Endothelial cell of umbilical vein (primary cell): Measurements from ENCODE around the gene ITIH2. TPM values are rescaled to one million over a fixed set of nuclear protein-coding genes. Genes with fewer than 3 reads are reported as not detected.

Experiments
- BruUV-seq: library from RNA; stranded (reverse); fragments of 400-500 nt; replicated peaks from 2 replicates; lab custom pipeline; 2021; lab: Mats Ljungman, UMichigan
- CTCF ChIA-PET: fragments of 300-600, 350-600 bp; sonication (Branson Sonifier 250); formaldehyde crosslinking; loops from one replicate; lab custom pipeline; 2021; ENCODE audit warnings: antibody characterized with exemption, inconsistent platforms; lab: Charles Lee
- POLR2A ChIA-PET: fragments of 300-600, 350-600 bp; sonication (Branson Sonifier 250); formaldehyde crosslinking; loops from one replicate; lab custom pipeline; 2021; ENCODE audit warnings: antibody characterized with exemption, inconsistent platforms; lab: Charles Lee
- DNase-seq: peaks from one replicate; pipeline ENCODE4 v3.0.0-alpha.2; 2011; ENCODE audit warnings: low read depth, low spot score
- FAIRE-seq: peaks from 2 replicates; lab custom pipeline; 2011; peaks lifted over from hg19 to GRCh38; lab: Jason Lieb, UNC
- H2AFZ ChIP-seq: 2 replicates; pipeline ENCODE4 v1.6.0; 2012; ENCODE audit warnings: low read depth, low read length, control low read depth, inconsistent platforms
- H3K27ac ChIP-seq: 2 replicates; pipeline ENCODE4 v1.5.1; 2011; ENCODE audit warnings: low read depth, mild to moderate bottlenecking, control low read depth, low read length, moderate library complexity; ENCODE audit not compliant: insufficient read depth
- H3K27me3 ChIP-seq, 2 experiments: 2 replicates each; pipeline versions ENCODE4 v1.6.0 to v1.6.1; 2011; ENCODE audit warnings: low read length in 2 of 2, mixed read lengths in 1 of 2; ENCODE audit not compliant: control insufficient read depth in 2 of 2, insufficient read depth in 2 of 2
- H3K36me3 ChIP-seq, 2 experiments: 2 replicates in 1 of 2; 3 replicates in 1 of 2; pipeline ENCODE4 v1.5.1; 2011; ENCODE audit warnings: low read length in 2 of 2, mild to moderate bottlenecking in 1 of 2, moderate library complexity in 1 of 2; ENCODE audit not compliant: control insufficient read depth in 2 of 2, insufficient read depth in 2 of 2; ENCODE audit errors: extremely low read depth in 1 of 2
- H3K4me1 ChIP-seq: 3 replicates; pipeline ENCODE4 v1.5.1; 2011; ENCODE audit warnings: mild to moderate bottlenecking, low read length; ENCODE audit not compliant: control insufficient read depth, insufficient read depth; ENCODE audit errors: extremely low read depth
- H3K4me2 ChIP-seq: 2 replicates; pipeline ENCODE4 v1.6.1; 2011; ENCODE audit warnings: low read length, control low read depth, mixed read lengths; ENCODE audit not compliant: insufficient read depth
- H3K4me3 ChIP-seq, 3 experiments: fragments of 200-600 bp in 1 of 3; sonication (generic), shearing (Covaris generic) in 1 of 3; replicated peaks in 1 of 3; 2 replicates each; pipeline ENCODE4 v1.5.1; 2011 to 2016; ENCODE audit warnings: control low read depth in 3 of 3, low read length in 3 of 3, mild to moderate bottlenecking in 2 of 3, inconsistent platforms in 1 of 3, low read depth in 1 of 3, moderate library complexity in 1 of 3; ENCODE audit not compliant: insufficient read depth in 1 of 3
- H3K79me2 ChIP-seq: 2 replicates; pipeline ENCODE4 v1.6.0; 2012; ENCODE audit warnings: low read length, inconsistent platforms; ENCODE audit not compliant: control insufficient read depth, insufficient read depth
- H3K9ac ChIP-seq: replicated peaks from 2 replicates; pipeline ENCODE3; 2011; ENCODE audit warnings: low read length, control low read depth; ENCODE audit not compliant: insufficient read depth; ENCODE audit errors: extremely low read depth
- H3K9me1 ChIP-seq: replicated peaks from 3 replicates; pipeline ENCODE4 v1.6.0; 2011; ENCODE audit warnings: mild to moderate bottlenecking, low read length; ENCODE audit not compliant: control insufficient read depth, insufficient read depth; ENCODE audit errors: extremely low read depth
- H3K9me3 ChIP-seq: replicated peaks from 2 replicates; pipeline ENCODE4 v1.5.1; 2012; ENCODE audit warnings: low read length, inconsistent platforms; ENCODE audit not compliant: control insufficient read depth, insufficient read depth
- H4K20me1 ChIP-seq: replicated peaks from 2 replicates; pipeline ENCODE3; 2011; ENCODE audit warnings: mild to moderate bottlenecking, low read length; ENCODE audit not compliant: control insufficient read depth, insufficient read depth; ENCODE audit errors: extremely low read depth
- EZH2 ChIP-seq: IDR thresholded peaks from 2 replicates; pipeline ENCODE4 v1.6.1; 2012; ENCODE audit warnings: borderline replicate concordance, low read depth, mild to moderate bottlenecking, moderate library complexity, low read length, inconsistent platforms; ENCODE audit not compliant: severe bottlenecking
- FOS ChIP-seq: IDR thresholded peaks from 2 replicates; pipeline ENCODE4 v1.6.1; 2011; ENCODE audit warnings: mild to moderate bottlenecking, low read length, moderate library complexity, borderline replicate concordance; ENCODE audit not compliant: insufficient read depth
- GATA2 ChIP-seq: IDR thresholded peaks from 2 replicates; pipeline ENCODE4 v1.7.0; 2011; ENCODE audit warnings: low read depth, mild to moderate bottlenecking, moderate library complexity, mixed read lengths, low read length; ENCODE audit not compliant: insufficient read length, insufficient read depth
- JUN ChIP-seq: IDR thresholded peaks from 2 replicates; pipeline ENCODE4 v1.6.1; 2011; ENCODE audit warnings: borderline replicate concordance, low read depth; ENCODE audit not compliant: insufficient read length, insufficient read depth
- MYC ChIP-seq: IDR thresholded peaks from one replicate; pipeline ENCODE4 v1.6.1; 2011; ENCODE audit warnings: mild to moderate bottlenecking, low read depth, low read length
- POLR2A ChIP-seq: IDR thresholded peaks from 2 replicates; pipeline ENCODE4 v1.6.1; 2012; ENCODE audit warnings: low read depth, mild to moderate bottlenecking, control low read depth, low read length
- POLR2AphosphoS5 ChIP-seq: IDR thresholded peaks from 2 replicates; pipeline ENCODE4 v1.6.1; 2012; ENCODE audit warnings: low read depth, mild to moderate bottlenecking, control low read depth, low read length, moderate library complexity; ENCODE audit not compliant: insufficient read depth
- dilution Hi-C: fragments of 300-500 bp; cut with MboI; formaldehyde crosslinking; loops from one replicate; pipeline ENCODE4 v1.15.0; 2019; ENCODE audit warnings: low sequenced_read_pairs; ENCODE audit not compliant: extremely low pct_ligation_motif_present
- intact Hi-C: fragments of 100-400 bp; cut with micrococcal nuclease; formaldehyde crosslinking; loops from one replicate; pipeline ENCODE4 v1.10.0; 2022
- polyA plus RNA-seq, 4 experiments: library from polyadenylated mRNA; depleted of rRNA in 3 of 4; stranded (reverse) in 3 of 4; unstranded in 1 of 4; fragments of >200 nt; gene quantifications; 2 replicates each; pipeline versions ENCODE4 v1.2.1 to v1.2.3, GENCODE V29; 2011 to 2012; ENCODE audit warnings: missing spikeins in 1 of 4
- total RNA-seq: library from RNA; stranded (reverse); gene quantifications from 2 replicates; pipeline ENCODE4 v1.2.3, GENCODE V29; 2021
- TF ChIP-seq, protein P1 (sequence below), 2 donors: IDR thresholded peaks; 1 replicate in 1 of 2; 2 replicates in 1 of 2; pipeline ENCODE4 v1.5.1; 2011; ENCODE audit warnings: low read length in 2 of 2, mild to moderate bottlenecking in 2 of 2, moderate library complexity in 2 of 2, control low read depth in 1 of 2, inconsistent platforms in 1 of 2, low read depth in 1 of 2; ENCODE audit not compliant: insufficient read depth in 1 of 2; ENCODE audit errors: extremely low read depth in 1 of 2
- TF ChIP-seq, protein P2 (sequence below): IDR thresholded peaks from 2 replicates; pipeline ENCODE4 v1.6.1; 2011; ENCODE audit not compliant: insufficient read depth, insufficient read length

ITIH2 gene
- total and polyA plus RNA-seq, 2 donors (not counting 3 experiments of a cell fraction or from before 2014, with no cell fraction given), result not detected

DNA sequence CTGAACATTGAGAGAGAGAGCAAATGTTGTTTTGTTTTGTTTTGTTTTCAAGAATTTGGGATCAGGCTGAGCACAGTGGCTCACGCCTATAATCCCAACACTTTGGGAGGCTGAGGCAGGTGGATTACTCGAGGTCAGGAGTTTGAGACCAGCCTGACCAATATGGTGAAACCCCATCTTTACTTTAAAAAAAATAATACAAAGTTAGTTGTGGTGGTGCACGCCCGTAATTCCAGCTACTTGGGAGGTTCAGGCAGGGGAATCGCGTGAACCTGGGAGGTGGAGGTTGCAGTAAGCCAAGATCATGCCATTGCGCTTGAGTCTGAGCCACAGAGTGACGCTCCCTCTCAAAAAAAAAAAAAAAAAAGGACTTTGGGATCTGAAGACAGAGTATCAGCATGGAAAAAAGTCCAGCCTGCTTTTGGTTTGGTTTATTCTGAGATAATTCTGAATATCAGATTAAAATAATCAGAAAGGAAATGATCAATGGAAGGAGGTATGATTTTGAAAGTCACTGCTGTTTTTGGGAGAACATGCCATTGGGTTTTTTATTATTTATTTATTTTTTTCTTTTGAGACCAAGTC, 1.9 kb upstream of the ITIH2 start:
- no peak overlapping the region for H2AFZ ChIP-seq
- peaks cover 0 to 2% of the 10 kb centered on the region in 2 experiments for H3K27me3 ChIP-seq
- BruUV-seq, result no TSS peak
- TF ChIP-seq EZH2 (no peak), JUN (no peak), MYC (no peak), GATA2 (no peak), POLR2A (no peak), POLR2AphosphoS5 (no peak), FOS (no peak)
- TF ChIP-seq, protein P1, sequence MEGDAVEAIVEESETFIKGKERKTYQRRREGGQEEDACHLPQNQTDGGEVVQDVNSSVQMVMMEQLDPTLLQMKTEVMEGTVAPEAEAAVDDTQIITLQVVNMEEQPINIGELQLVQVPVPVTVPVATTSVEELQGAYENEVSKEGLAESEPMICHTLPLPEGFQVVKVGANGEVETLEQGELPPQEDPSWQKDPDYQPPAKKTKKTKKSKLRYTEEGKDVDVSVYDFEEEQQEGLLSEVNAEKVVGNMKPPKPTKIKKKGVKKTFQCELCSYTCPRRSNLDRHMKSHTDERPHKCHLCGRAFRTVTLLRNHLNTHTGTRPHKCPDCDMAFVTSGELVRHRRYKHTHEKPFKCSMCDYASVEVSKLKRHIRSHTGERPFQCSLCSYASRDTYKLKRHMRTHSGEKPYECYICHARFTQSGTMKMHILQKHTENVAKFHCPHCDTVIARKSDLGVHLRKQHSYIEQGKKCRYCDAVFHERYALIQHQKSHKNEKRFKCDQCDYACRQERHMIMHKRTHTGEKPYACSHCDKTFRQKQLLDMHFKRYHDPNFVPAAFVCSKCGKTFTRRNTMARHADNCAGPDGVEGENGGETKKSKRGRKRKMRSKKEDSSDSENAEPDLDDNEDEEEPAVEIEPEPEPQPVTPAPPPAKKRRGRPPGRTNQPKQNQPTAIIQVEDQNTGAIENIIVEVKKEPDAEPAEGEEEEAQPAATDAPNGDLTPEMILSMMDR (IDR thresholded peaks at IDR 0.05; ENCODE audit: extremely low read depth in 1 of 2, insufficient read depth in 1 of 2, low read depth in 1 of 2, low read length in 2 of 2), result no peak
- TF ChIP-seq, protein P2, sequence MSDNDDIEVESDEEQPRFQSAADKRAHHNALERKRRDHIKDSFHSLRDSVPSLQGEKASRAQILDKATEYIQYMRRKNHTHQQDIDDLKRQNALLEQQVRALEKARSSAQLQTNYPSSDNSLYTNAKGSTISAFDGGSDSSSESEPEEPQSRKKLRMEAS, result no peak
- DNase-seq (no peak), FAIRE-seq (no peak)
- intact Hi-C loops (no loop called here), dilution Hi-C loops (no loop called here)
- ChIA-PET CTCF (interaction anchor here (1.2 kb wide), 2 partner anchors 14 to 1268 kb away, joined by 3 to 4 read pairs; no protein-coding TSS in a partner anchor), POLR2A (interaction anchor here (0.7 kb wide), 1 partner anchor 76 kb away, joined by 3 read pairs; no protein-coding TSS in a partner anchor)
- no peak overlapping the region for H3K27ac ChIP-seq
- H3K9me3 ChIP-seq, result no peaks in the 10 kb centered on the region
- no peaks in the 10 kb centered on the region for H3K4me1 ChIP-seq
- H3K9me1 ChIP-seq, result no peaks in the 10 kb centered on the region
- no peaks in the 10 kb centered on the region for H3K79me2 ChIP-seq
- H3K4me3 ChIP-seq, result no peak overlapping the region
- H3K4me2 ChIP-seq, result no peak overlapping the region
- no peak overlapping the region for H3K9ac ChIP-seq
- no peaks in the 10 kb centered on the region for H4K20me1 ChIP-seq
- H3K36me3 ChIP-seq, result no peaks in the 10 kb centered on the region
